Caki2 (cell line): ENCODE data around the gene UMPS. TPM values are rescaled to one million over a fixed set of nuclear protein-coding genes. Genes with fewer than 3 reads are reported as not detected.
"Not testable (repeated sequence)": the region's sequence is repeated elsewhere in the genome, so short reads cannot be mapped to it uniquely, and the experiment has no call there.

Experiments
- DNase-seq: peaks from one replicate; pipeline ENCODE4 v3.0.0-alpha.2; 2015; ENCODE audit warnings: low read depth
- in situ Hi-C: cut with HindIII; loops from 2 replicates; pipeline ENCODE4 v1.10.0; 2016; ENCODE audit warnings: low sequenced_read_pairs, low pct_unique_long_range_greater_than_20kb, mixed read lengths
- total RNA-seq: library from RNA; depleted of rRNA; stranded (reverse); fragments of >200 nt; shearing (Covaris generic); gene quantifications from 2 replicates; pipeline ENCODE4 v1.2.3, GENCODE V29; 2014; ENCODE audit warnings: low replicate concordance; rRNA removed

The UMPS gene
- total RNA-seq, 1 experiment from 2014 or later, result 49.3 TPM

DNA sequence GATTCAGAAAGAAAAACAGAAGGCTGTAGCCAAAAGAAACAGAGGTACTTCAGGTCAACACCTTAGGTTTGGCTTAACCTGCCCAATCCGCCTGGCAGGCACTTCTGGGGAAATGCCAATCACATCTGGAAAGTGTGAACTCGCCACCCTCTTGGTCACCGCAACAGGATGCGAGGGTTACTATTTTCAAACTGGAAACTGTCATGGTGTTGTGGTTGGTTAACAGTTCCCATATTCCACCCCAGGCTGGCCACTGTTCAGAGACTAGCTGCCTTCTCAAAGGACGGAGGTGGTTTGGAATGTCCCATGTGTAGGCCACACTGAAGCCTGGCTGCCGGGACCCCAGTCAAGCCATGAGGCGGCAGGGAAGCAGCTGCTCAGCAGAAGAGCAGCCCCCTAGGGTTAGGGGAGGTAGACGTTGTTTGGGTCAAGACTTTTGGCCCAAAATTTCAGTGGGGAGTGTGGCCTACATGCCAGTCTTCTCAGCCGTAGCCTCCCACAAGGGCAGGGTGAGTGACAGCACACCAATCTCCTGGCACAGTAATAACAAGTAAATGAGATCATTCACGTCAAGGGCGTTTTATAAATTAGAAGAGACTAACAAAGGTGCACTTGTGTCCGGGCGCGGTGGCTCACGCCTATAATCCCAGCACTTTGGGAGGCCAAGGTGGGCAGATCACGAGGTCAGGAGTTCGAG lies 54.6 kb downstream of the UMPS start:
- peak; percentile 89 for DNase-seq
- in situ Hi-C loops, result no loop called here

DNA sequence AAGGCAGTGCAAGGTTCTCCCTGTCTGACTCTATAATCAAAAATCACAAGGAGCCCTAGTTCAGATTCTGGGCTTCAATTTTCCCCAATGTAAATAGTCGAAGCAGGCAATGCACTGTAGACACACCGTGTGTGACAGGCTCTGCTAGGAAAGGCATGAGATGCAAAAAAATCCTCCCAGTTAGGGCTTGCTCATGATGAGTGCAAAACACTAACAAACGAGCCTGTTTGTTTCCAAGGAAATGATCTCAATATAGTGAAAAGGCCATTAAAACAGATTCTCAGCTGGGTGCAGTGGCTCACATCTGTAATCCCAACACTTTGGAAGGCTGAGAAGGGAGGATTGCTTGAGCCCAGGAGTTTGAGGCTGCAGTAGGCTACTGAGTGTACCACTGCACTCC lies 55.7 kb downstream of the UMPS start:
- peak; percentile 16 for DNase-seq
- in situ Hi-C loops, result no loop called here

DNA sequence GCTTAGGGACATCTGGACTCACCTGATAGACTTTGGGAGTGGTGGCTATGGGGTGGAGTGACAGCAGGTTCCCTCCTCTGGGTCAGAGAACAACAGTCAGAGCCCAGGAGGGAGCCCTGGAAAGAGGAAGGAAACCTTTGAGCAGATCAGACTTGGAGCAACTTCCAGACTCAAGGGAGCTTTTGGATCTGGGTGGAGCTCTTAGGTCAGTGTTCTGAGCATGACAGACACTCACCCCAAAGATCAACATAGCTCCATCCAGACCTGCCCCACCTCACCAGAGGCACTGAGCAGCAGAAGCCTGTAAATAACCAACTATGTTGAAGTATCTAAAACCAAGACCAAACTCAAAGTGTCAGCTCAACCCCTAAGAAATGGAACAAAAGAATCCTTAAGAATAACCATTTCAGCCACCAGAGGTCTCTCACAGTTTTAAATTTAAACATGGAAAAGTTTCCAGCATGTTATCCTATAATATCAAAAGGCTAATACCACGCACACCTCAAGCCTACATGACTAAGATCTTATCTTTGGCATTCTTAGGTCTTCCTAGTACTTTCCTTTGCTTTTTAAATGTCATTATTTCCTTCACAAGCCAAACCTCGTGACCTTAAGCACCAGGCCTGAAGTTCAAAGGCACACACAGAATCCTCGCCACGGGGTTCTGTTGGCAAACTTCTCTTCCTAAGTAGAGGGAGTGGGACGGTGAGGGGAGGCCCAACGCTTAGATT lies 56.4 kb downstream of the UMPS start:
- DNase-seq, result peak; percentile 51
- in situ Hi-C loops, result no loop called here

DNA sequence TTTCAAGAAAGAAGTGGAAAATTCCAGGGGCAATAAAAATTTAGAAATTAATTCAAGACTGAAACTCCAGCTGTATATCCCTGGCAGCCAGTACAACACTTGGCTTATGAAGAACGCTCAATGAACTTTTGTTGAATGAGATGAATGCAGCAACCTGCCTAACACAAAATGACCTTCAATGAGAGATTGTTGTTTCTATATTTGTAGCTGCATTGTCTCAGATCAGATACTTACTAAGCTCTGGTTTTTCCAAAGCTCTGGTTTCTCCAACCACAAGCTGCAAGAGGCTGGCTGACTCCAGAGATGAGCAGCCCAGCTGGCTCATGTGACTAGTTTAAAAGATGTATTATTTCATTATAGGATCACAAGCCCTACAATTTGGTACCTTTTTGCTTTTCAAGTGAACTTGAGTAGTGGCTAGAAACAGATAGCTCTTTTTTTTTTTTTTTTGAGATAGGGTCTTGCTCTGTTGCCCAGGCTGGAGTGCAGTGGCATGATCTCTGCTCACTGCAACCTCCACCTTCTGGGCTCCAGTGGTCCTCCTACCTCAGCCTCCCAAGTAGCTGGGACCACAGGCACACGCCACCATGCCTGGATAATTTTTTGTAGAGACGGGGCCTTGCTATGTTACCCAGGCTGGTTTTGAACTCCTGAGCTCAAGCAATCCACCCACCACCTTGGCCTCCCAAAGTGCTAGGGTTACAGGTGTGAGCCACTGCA lies 57.4 kb downstream of the UMPS start:
- in situ Hi-C loops, result no loop called here
- no peak for DNase-seq

DNA sequence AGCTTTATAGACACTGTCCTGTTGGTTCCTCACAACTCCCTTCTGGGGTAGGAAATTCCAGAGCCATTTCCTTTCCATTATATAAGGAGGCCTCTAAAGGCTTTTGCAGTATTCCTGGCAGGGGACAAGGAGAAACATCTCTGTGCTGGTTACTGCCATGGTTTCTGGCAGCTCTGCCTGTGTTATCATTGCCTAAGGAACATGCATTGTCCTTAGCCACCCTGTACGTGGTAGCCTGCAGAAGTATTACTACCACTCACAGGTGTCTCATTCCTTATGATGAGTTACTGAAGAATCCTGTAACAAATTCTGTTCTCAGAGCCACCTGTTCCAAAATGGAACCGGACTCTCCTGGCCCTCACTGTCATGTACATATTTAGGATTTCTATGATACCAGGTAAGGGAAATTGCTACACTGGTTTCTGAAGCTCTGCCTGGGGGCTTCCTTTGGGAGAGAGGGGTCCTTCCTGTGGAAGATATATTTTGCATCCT lies 58.0 kb downstream of the UMPS start:
- in situ Hi-C loops, result no loop called here
- no peak for DNase-seq

DNA sequence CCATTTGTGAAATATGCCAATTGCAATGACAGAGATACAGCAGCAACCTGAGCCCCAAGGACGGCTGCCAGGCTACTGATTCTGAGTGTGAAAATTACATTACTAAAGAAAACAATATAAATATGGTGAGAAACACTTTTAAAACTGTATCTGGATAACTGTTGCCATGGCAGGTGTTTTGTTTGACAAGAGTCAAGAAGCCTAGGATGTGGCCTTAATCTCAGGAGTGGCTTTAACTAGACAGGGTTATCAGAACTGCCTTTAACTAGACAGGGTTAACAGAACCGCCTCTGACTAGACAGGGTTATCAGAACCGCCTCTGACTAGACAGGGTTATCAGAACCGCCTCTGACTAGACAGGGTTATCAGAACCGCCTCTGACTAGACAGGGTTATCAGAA lies 58.9 kb downstream of the UMPS start:
- DNase-seq, in situ Hi-C loops: not testable (repeated sequence)

DNA sequence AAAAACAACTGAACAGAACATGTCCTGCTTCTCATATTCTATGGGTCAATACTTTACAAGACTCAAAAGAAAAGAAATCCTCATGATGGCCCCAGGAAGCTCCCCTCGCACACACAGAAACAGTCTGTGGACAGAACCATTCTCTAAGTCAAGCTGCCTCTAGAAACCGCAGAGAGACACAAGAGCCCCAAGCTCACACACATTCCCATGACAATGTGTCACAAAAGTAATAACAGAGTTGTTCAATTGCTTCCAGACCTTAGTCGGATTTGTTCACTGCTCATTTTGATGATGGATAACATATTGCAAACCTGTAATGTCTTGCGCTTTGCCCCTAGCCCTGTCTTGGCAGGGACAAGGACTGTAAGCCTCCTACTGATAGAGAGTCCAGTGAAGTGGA lies 60.9 kb downstream of the UMPS start:
- in situ Hi-C loops, result no loop called here

DNA sequence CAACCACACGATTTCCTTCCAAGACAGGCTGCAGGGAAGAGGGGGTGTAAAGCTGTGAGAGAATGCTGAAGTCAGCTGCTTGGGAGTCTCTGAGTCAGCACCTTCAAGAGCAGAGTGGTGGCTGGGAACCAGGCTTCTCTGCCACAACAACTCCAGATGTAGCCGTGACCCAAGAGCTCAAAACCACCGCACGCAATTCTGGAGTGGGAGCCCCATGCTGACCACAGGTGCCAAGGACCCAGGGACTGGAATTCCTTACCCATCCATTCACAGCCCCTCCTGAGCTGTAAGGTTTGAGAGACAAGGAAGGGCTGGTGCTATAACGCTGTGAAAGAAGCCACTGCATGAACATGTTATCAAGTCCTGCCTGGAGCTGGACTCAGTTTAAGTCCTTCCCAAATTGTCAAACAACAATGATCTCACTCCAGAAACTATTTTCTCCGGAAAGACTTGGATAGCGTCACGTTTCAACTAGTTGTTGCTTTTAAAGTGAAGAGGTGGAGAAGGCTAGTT lies 61.4 kb downstream of the UMPS start:
- DNase-seq, result no peak
- in situ Hi-C loops, result no loop called here

More for the DNA sequence above, 60.9 kb downstream of the UMPS start:
- DNase-seq, result no peak

DNA sequence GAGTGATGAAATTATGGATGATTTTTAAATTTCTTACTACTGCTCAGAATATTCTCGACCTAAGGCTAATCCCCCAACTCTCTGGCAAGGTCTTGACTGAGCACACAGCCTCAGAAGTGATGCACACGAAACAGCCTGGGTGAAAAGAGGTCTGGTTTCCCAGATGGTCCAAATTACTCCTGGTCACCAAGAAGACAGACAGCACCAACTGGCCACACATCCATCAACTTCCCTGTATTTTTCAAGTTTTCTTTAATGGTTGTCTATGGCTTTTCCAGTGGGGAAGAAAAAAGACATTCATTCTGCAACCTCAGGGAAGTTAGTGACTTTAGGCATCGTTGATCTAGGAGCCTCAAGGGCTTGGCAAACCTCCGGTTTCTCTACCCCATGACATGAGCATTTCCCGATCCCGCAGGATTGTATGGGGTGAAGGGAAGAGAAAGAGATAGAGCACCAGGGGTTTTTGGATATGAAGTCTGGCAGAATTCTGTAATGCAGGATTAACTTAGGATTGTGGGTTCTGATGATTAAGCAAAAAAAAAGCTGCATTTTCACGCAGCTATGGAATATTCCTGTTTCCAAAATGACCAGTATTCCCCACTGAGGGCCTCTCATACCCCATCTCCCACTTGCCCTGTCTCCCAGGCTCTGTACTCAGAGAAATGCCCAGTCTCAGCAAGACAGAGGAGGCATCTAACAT lies 62.2 kb downstream of the UMPS start:
- in situ Hi-C loops, result no loop called here
- no peak for DNase-seq

DNA sequence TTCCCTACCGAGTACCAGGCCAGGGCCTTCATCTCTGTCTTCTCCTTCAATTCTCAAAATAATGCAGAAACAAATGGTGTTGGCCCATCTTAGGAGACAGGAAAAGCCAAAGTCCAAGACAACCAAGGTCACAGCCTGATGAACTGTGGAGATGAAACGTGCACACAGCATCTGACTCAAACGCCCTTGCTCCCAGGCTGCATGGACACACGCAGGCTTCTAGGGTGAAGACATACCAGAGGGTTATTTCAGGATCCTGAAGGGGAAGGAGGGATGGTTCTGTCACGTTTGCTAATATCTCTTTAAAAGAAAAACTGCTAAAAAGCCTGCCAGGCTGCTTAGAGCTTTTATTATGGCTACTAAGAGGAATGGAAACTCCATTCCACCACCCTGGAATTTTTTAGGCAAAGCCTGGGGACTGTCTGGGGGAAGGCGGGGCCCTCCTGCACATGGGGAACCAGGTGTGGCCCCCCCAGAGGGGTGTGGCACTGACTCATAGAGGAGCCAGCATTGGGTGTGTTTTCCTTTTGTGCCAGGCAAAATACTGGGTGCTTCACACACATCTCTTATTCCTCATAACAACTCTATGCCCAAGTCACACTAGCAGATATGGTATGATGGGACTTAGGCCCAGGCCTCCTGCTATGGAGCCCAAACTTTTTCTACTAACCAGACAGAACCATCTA lies 62.9 kb downstream of the UMPS start:
- in situ Hi-C loops, result no loop called here
- DNase-seq, result no peak

DNA sequence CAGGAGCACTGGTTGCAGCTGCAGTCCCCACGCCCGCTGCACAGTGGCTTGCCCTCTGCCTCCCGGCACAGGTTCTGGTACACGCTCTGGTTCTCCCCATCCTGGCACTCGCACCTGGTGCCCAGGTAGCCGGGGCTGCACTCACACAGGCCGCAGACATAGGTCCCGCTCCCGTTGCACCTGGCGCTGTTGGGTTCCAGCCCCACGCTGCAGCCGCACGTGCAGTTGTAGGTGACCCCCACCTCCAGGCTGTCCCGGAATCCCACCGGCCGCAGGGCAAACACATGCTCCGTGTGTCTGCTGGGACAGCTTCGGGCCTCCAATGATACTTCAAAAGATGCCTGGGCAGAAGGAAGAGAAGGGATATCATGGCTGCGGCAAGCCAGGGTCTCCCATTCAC lies 66.2 kb downstream of the UMPS start:
- DNase-seq, result no peak
- in situ Hi-C loops, result no loop called here

DNA sequence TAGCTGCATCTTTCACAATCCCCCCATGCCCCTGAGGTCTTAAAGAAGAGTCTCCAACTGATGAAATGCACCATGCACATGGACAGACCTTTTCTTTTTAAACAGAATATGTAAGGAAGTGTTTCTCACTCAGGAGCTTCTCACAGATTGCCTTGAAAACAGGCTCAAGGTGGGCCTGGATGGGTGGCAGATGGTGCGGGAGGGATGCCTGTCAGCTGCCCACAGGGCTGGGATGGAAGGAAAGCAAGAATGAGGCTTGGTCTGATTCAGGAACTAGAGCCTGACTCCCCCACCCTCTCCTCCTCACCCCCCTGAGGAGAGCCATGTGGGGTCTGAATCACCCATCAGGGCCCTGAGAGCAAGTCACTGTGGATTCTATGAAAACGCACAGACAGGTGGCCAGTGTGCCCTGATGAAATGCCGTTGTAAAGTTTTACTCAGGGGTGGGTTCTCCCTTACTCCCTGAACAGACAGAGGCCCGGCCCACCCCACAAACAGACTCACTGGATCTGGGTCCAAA lies 67.2 kb downstream of the UMPS start:
- in situ Hi-C loops, result no loop called here
- DNase-seq, result no peak

Other genes starting within 250 kb of the UMPS start
- gene ITGB5, start 156.9 kb downstream of the UMPS start, total RNA-seq, result 361 and 475 TPM in 2 replicates
- 0.37 TPM in 1 of 2 replicates, not detected in the other for gene MUC13, start 204.3 kb downstream of the UMPS start, total RNA-seq